ENCODE data around the gene PODNL1.

Gene PODNL1

DNA sequence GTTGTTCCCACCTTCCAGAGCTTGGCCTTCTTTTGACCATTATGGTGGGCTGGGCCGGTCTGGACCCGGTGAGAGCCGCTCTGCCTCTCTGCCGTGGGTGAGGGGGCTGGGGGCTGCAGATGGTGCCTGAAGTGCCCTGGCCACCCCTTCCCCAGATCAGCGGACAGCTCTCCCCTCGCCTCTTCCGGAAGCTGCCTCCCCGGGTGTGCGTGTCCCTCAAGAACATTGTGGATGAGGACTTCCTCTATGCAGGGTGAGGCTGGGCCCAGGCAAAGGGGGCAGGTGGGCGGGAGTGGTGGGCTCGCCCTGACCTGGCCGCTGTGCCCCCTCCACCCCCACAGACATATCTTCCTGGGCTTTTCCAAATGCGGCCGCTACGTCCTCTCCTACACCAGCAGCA lies 16.0 kb upstream of the PODNL1 start:
- Mint-ChIP-seq H3K4me3 (peak overlapping the region; percentile 92), H3K27ac (no peak overlapping the region), H3K36me3 (ENCODE audit: low read depth) (peaks cover 4% of the 10 kb centered on the region), H3K9me3 (no peaks in the 10 kb centered on the region), H3K4me1 (ENCODE audit: low read depth) (peaks cover 22% of the 10 kb centered on the region), H3K27me3 (no peaks in the 10 kb centered on the region)

DNA sequence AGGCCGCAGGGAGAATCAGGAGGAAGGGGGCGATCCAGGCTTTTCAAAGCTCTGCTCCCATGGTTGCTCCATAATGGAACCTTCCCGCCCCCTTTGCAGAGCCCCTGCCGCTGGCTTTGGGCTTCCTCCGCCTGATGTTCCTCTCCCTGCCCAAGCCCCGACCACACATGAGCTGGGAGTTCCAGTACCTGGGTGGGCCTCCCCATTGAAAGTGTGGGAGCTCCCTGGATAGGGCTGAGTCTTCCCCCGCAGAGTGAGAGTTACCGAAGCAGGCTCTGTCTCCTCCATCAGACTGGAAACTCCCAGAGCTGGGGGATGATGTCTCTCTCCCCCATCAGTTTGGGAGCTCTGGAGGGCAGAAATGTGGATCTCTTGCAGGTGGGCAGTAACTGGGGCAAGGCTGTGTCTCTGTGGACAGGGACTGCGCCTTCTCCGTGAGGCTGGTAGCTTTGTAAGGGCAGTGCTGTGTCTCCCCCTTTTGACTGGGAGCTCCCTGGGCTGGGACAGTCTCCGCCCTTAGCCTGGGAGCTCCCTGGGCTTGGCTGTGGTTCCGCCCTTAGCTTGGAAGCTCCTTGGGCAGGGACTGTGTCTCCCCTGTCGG lies 14.8 kb upstream of the PODNL1 start:
- H3K27ac Mint-ChIP-seq, result peak overlapping the region; percentile 76
- H3K4me1 Mint-ChIP-seq (ENCODE audit: low read depth), result peaks cover 22% of the 10 kb centered on the region
- H3K36me3 Mint-ChIP-seq (ENCODE audit: low read depth), result peaks cover 4% of the 10 kb centered on the region
- H3K27me3 Mint-ChIP-seq, result no peaks in the 10 kb centered on the region
- H3K4me3 Mint-ChIP-seq, result peak overlapping the region; percentile 92
- H3K9me3 Mint-ChIP-seq, result no peaks in the 10 kb centered on the region

DNA sequence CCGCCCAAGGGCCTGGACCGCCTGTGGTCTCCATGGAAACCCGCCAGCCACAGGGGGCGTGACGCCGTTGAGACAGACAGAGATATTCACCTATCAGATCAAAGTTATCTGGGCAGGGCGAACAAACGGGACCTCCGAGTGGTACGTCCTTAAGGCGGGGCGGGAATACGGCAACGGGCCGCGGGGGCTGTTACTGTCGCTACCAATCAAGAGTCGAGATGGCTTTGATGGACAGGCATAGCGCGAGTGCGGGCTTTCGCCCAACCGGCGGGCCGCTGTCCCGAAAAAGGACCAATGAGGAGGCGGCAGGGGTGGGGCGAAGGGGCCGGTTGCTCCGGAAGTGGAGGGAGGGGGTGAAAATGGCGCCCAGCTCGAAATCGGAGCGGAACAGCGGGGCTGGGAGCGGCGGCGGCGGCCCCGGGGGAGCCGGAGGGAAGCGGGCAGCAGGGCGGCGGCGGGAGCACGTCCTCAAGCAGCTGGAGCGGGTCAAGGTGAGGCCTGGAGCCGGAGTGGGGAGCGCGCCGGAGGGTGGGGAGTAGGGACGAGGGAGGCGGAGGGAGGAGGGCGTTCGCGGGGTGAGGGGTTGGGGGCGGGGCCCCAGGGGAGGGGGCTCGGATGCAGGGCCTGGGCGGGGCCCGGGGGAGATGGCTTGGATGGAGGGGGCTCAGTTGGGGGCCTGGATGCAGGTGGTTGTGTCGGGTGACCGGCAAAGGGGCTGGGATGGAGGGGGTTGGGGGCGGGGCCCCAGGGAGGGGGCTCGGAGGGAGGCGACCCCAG lies 14.1 kb upstream of the PODNL1 start, which contains the start of gene DCAF15:
Gene DCAF15, plus strand, starts transcription at position 356 of the 777 bp plus-strand sequence. Its CDS starts 4 bp downstream, at position 360.
- Mint-ChIP-seq H3K27me3 (no peaks in the 10 kb centered on the region), H3K4me3 (peak within 1 kb of the TSS; percentile 92), H3K36me3 (ENCODE audit: low read depth) (peaks cover 4% of the 10 kb centered on the region), H3K27ac (peak within 1 kb of the TSS; percentile 93), H3K4me1 (ENCODE audit: low read depth) (peaks cover 22% of the 10 kb centered on the region), H3K9me3 (no peaks in the 10 kb centered on the region)

DNA sequence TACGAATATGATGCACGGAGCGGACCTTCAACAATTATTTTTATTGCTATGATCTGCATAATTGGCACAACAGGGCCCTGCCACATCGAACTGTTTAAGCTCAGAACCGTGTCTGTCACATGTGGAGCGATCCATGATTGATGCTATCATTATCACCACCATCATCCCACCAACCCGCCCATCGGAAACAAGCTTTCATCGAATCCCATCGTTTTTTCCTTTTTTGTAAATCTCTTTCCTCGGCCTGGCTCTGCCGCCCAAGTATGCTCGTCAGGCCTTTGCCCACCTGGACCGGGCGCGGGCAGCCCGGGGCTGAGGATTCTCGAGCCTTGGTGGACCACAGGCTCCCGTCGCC lies 13.6 kb upstream of the PODNL1 start:
- Mint-ChIP-seq H3K36me3 (ENCODE audit: low read depth) (peaks cover 4% of the 10 kb centered on the region), H3K27ac (peak overlapping the region; percentile 93), H3K27me3 (no peaks in the 10 kb centered on the region), H3K4me1 (ENCODE audit: low read depth) (peaks cover 22% of the 10 kb centered on the region), H3K9me3 (no peaks in the 10 kb centered on the region), H3K4me3 (peak overlapping the region; percentile 92)

GRCh38 chr19:13951043-13951442 lies 12.8 kb upstream of the PODNL1 start:
- Mint-ChIP-seq H3K9me3 (no peaks in the 10 kb centered on the region), H3K27me3 (no peaks in the 10 kb centered on the region), H3K4me1 (ENCODE audit: low read depth) (peaks cover 22% of the 10 kb centered on the region), H3K36me3 (ENCODE audit: low read depth) (peaks cover 4% of the 10 kb centered on the region), H3K27ac (no peak overlapping the region), H3K4me3 (no peak overlapping the region)

DNA sequence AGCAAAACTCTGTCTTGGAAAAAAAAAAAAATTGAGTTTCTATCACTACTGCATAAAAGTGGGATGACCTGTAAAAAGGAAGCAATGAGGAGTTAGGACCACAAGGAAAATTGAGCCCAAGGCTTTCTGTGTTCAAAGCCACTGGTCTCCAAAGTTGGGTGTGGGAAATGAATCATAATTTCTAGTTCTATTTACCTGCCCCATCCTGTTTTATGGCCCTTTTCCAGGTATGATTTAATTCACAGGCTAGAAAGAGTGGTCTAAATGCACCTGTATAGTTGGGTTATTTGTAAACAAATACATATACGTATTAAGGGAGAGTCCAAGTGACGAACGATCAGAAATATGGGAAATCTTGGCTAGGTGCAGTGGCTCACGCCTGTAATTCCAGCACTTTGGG lies 8.2 kb upstream of the PODNL1 start:
- no peaks in the 10 kb centered on the region for H3K27me3 Mint-ChIP-seq
- no peaks in the 10 kb centered on the region for H3K36me3 Mint-ChIP-seq (ENCODE audit: low read depth)
- peaks cover under 1% of the 10 kb centered on the region for H3K4me1 Mint-ChIP-seq (ENCODE audit: low read depth)
- no peak overlapping the region for H3K4me3 Mint-ChIP-seq
- no peak overlapping the region for H3K27ac Mint-ChIP-seq
- no peaks in the 10 kb centered on the region for H3K9me3 Mint-ChIP-seq

- Mint-ChIP-seq H3K27ac (no peak overlapping the region), H3K4me3 (no peak overlapping the region), H3K4me1 (ENCODE audit: low read depth) (no peaks in the 10 kb centered on the region), H3K27me3 (peaks cover 5% of the 10 kb centered on the region), H3K36me3 (ENCODE audit: low read depth) (no peaks in the 10 kb centered on the region), H3K9me3 (no peaks in the 10 kb centered on the region)
Measured at GRCh38 chr19:13942023-13942684, 3.9 kb upstream of the PODNL1 start.

DNA sequence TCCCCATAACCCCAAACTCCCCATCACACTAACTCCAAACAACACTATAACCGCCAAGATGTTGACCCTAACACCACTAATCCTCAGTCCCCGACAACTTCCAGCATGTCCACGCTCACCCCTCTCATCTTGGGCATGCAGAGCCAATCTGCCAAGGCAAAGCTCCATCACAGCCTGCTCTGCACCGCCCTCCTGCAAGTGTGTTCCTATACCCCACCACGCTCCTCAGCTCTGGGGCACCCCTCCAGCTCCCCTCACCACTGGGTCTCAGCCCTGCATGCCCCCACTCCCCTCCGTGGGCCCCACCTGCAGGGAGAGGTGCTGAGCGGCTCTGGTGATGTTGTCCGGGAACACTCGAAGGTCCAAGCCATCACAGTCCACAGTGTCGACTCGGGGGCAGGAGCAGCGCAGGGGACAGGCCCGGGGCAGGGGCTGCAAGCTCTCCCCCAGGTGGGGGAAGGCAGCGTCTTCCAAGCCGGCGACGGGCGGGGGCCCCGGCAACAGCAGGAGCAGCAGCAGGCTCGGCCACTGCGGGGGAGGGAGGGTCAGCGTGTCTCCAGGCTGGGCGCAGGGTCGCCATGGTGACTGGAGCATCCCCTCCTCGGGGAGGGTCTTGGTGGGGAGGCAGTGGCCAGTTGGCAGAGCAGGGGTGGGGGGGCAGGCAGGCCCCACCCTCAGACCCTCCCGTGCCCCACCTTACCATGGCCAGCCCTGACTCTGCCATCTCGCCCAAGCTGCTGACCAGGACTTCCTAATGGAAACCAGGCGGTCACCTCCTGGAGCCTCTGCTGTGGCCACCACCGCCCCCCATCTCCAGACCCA lies 527 bp downstream of the PODNL1 start:
- no peak overlapping the region for H3K27ac Mint-ChIP-seq
- H3K9me3 Mint-ChIP-seq, result no peaks in the 10 kb centered on the region
- H3K4me3 Mint-ChIP-seq, result no peak overlapping the region
- H3K36me3 Mint-ChIP-seq (ENCODE audit: low read depth), result no peaks in the 10 kb centered on the region
- peaks cover 5% of the 10 kb centered on the region for H3K27me3 Mint-ChIP-seq
- no peaks in the 10 kb centered on the region for H3K4me1 Mint-ChIP-seq (ENCODE audit: low read depth)

DNA sequence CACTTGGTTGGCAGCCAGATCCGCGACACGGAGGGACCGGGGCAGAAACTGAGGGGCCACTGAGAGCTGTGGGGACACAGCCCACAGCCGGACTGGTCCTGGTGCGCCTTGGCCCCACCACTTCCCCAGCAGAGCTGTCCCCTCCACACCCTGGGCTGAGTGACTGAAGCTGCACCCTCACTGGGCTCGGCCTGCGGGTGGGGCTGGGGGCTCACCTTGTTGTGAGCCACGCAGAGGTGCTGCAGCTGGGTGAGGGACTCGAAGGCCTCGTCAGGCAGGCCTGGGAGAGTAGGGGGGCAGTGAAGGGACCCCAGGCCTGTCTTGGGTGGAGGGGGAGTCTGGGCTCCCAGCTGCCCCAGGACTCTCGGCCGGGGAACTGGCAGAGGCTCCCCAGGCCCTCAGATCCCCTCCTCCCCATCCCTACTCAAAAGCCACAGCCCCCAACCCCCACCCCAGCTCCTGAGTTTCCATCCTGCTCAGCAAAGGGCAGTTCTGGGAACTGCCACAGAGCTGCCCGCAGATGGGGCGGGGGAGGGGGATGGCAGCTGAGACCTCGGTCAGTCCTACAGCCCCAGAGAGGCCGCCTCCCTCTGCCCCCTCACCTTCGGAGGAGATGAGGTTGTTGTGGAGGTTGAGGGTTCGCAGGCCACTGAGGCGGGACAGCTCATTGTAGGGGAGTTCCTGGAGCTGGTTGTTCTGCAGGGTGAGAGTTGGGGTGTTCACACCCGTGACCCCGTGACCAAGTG lies 2.3 kb downstream of the PODNL1 start:
- Mint-ChIP-seq H3K27ac (no peak overlapping the region), H3K27me3 (peaks cover 5% of the 10 kb centered on the region), H3K4me1 (ENCODE audit: low read depth) (no peaks in the 10 kb centered on the region), H3K9me3 (no peaks in the 10 kb centered on the region), H3K36me3 (ENCODE audit: low read depth) (no peaks in the 10 kb centered on the region), H3K4me3 (no peak overlapping the region)

- H3K4me3 Mint-ChIP-seq, result no peak overlapping the region
- no peak overlapping the region for H3K27ac Mint-ChIP-seq
- H3K27me3 Mint-ChIP-seq, result peaks cover 5% of the 10 kb centered on the region
- H3K36me3 Mint-ChIP-seq (ENCODE audit: low read depth), result no peaks in the 10 kb centered on the region
- H3K4me1 Mint-ChIP-seq (ENCODE audit: low read depth), result no peaks in the 10 kb centered on the region
- H3K9me3 Mint-ChIP-seq, result no peaks in the 10 kb centered on the region
Measured at GRCh38 chr19:13934785-13935109, 3.5 kb downstream of the PODNL1 start.

- Mint-ChIP-seq H3K4me1 (ENCODE audit: low read depth) (no peaks in the 10 kb centered on the region), H3K27me3 (peaks cover 5% of the 10 kb centered on the region), H3K4me3 (no peak overlapping the region), H3K36me3 (ENCODE audit: low read depth) (no peaks in the 10 kb centered on the region), H3K27ac (no peak overlapping the region), H3K9me3 (no peaks in the 10 kb centered on the region)
Measured at GRCh38 chr19:13932911-13933393, 5.3 kb downstream of the PODNL1 start.

- Mint-ChIP-seq H3K36me3 (ENCODE audit: low read depth) (peaks cover 2% of the 10 kb centered on the region), H3K9me3 (no peaks in the 10 kb centered on the region), H3K4me3 (no peak overlapping the region), H3K27me3 (peaks cover under 1% of the 10 kb centered on the region), H3K4me1 (ENCODE audit: low read depth) (no peaks in the 10 kb centered on the region), H3K27ac (no peak overlapping the region)
Measured at GRCh38 chr19:13932149-13932637, 6.0 kb downstream of the PODNL1 start.

GRCh38 chr19:13931391-13932148 lies 6.6 kb downstream of the PODNL1 start:
- H3K27me3 Mint-ChIP-seq, result no peaks in the 10 kb centered on the region
- H3K36me3 Mint-ChIP-seq (ENCODE audit: low read depth), result peaks cover 5% of the 10 kb centered on the region
- H3K9me3 Mint-ChIP-seq, result no peaks in the 10 kb centered on the region
- H3K4me3 Mint-ChIP-seq, result no peak overlapping the region
- no peaks in the 10 kb centered on the region for H3K4me1 Mint-ChIP-seq (ENCODE audit: low read depth)
- no peak overlapping the region for H3K27ac Mint-ChIP-seq

Data from stimulated activated naive CD8-positive, alpha-beta T cell treated with anti-CD3 and anti-CD28 coated beads, Interleukin-15, Interleukin-2, amounts not matched to agents 100 ng/mL and 50 ng/mL, for 24 hours (primary cell).